HCT116 (cell line): Measurements from ENCODE around the gene ITPK1. TPM values are rescaled to one million over a fixed set of nuclear protein-coding genes. Genes with fewer than 3 reads are reported as not detected.

Experiments used
- ATAC-seq: fragments of 200-7000 bp; cut with Tn5 transposase; 2 replicates; pipeline ENCODE4 v1.9.1; 2020; ENCODE audit warnings: mild to moderate bottlenecking, moderate library complexity
- BruUV-seq: library from RNA; stranded (reverse); fragments of 400-500 nt; replicated peaks from 2 replicates; lab custom pipeline; 2021; lab: Mats Ljungman, UMichigan
- CTCF ChIA-PET: fragments of 300-600 bp; sonication (Branson Sonifier 250); formaldehyde crosslinking; loops from one replicate; lab custom pipeline; 2021; ENCODE audit warnings: antibody characterized with exemption; lab: Charles Lee
- POLR2A ChIA-PET: fragments of 300-600, 350-600 bp; sonication (Branson Sonifier 250); formaldehyde crosslinking; loops from one replicate; lab custom pipeline; 2021; ENCODE audit warnings: antibody characterized with exemption; lab: Charles Lee
- RAD21 ChIA-PET, 2 experiments: fragments of 300-600 bp; sonication (Branson Sonifier 250); formaldehyde crosslinking; loops; one replicate each; lab custom pipeline; 2023; ENCODE audit warnings: low total read pairs in 2 of 2; ENCODE audit not compliant: uncharacterized antibody in 2 of 2, unreplicated experiment in 2 of 2, low non-redundant PET in 1 of 2; lab: Charles Lee
- DNase-seq: peaks from one replicate; pipeline ENCODE4 v3.0.0-alpha.2; 2010; ENCODE audit warnings: low read depth, low spot score
- H2AFZ ChIP-seq: fragments of 200-600 bp; shearing (Covaris generic), sonication (generic); 2 replicates; pipeline ENCODE4 v1.6.1; 2017; ENCODE audit warnings: low read depth, mixed run types, mixed read lengths, antibody characterized with exemption, low read length; ENCODE audit not compliant: poor library complexity, severe bottlenecking
- H3K27ac ChIP-seq: 2 replicates; pipeline ENCODE4 v1.5.1; 2012; ENCODE audit warnings: low read depth, low read length
- H3K27me3 ChIP-seq: fragments of 200-600 bp; sonication (generic); 2 replicates; pipeline ENCODE4 v1.6.1; 2016; ENCODE audit warnings: mixed run types, low read length, mixed read lengths; ENCODE audit not compliant: insufficient read depth
- H3K36me3 ChIP-seq, 2 experiments: fragments of 200-500 bp in 1 of 2; fragments of 200-600 bp in 1 of 2; sonication (Bioruptor generic) in 1 of 2; sonication (generic) in 1 of 2; 2 replicates each; pipeline versions ENCODE4 v1.5.1 to v1.6.1; 2014 to 2016; ENCODE audit warnings: low read length in 2 of 2, inconsistent platforms in 1 of 2, mixed read lengths in 1 of 2, mixed run types in 1 of 2; ENCODE audit not compliant: insufficient read depth in 2 of 2, control insufficient read depth in 1 of 2
- H3K4me1 ChIP-seq, 2 experiments: fragments of 200-600 bp in 1 of 2; sonication (generic) in 1 of 2; 2 replicates each; pipeline versions ENCODE4 v1.5.1 to v1.6.1; 2012 to 2017; ENCODE audit warnings: low read length in 2 of 2, inconsistent platforms in 1 of 2, mild to moderate bottlenecking in 1 of 2, mixed read lengths in 1 of 2, mixed run types in 1 of 2, moderate library complexity in 1 of 2; ENCODE audit not compliant: insufficient read depth in 2 of 2, control insufficient read depth in 1 of 2
- H3K4me2 ChIP-seq: fragments of 200-600 bp; sonication (generic); 2 replicates; pipeline ENCODE4 v1.6.1; 2017; ENCODE audit warnings: mixed run types, low read length, mixed read lengths
- H3K4me3 ChIP-seq, 2 experiments: fragments of 200-600 bp in 1 of 2; sonication (generic) in 1 of 2; replicated peaks in 1 of 2; 2 replicates each; pipeline ENCODE4 v1.5.1; 2011 to 2016; ENCODE audit warnings: low read length in 2 of 2, control low read depth in 1 of 2, low read depth in 1 of 2, mild to moderate bottlenecking in 1 of 2, mixed read lengths in 1 of 2, mixed run types in 1 of 2
- H3K79me2 ChIP-seq: fragments of 200-600 bp; sonication (generic); 2 replicates; pipeline ENCODE4 v1.6.1; 2017; ENCODE audit warnings: mild to moderate bottlenecking, mixed run types, low read length, moderate library complexity, mixed read lengths; ENCODE audit not compliant: insufficient read depth
- H3K9ac ChIP-seq: fragments of 200-600 bp; sonication (generic); 2 replicates; pipeline ENCODE4 v1.6.1; 2016; ENCODE audit warnings: low read length, mixed read lengths
- H3K9me2 ChIP-seq: fragments of 200-600 bp; sonication (generic), shearing (Covaris generic); 2 replicates; pipeline ENCODE4 v1.6.1; 2017; ENCODE audit warnings: mixed run types, mild to moderate bottlenecking, moderate library complexity; ENCODE audit not compliant: insufficient read depth
- H3K9me3 ChIP-seq, 2 experiments: fragments of 200-500 bp in 1 of 2; fragments of 200-600 bp in 1 of 2; sonication (Bioruptor generic) in 1 of 2; sonication (generic) in 1 of 2; 2 replicates each; pipeline ENCODE4 v1.6.1; 2014 to 2017; ENCODE audit warnings: low read length in 2 of 2, mixed read lengths in 2 of 2, inconsistent platforms in 1 of 2, low read depth in 1 of 2, mild to moderate bottlenecking in 1 of 2, mixed run types in 1 of 2, moderate library complexity in 1 of 2; ENCODE audit not compliant: control insufficient read depth in 1 of 2, insufficient read depth in 1 of 2
- H4K20me1 ChIP-seq: fragments of 200-600 bp; sonication (generic), shearing (Covaris generic); 2 replicates; pipeline ENCODE4 v1.6.1; 2017; ENCODE audit warnings: mixed run types, mild to moderate bottlenecking, moderate library complexity; ENCODE audit not compliant: insufficient read depth
- CBX3 ChIP-seq: IDR thresholded peaks from 2 replicates; pipeline ENCODE4 v1.6.1; 2012; ENCODE audit warnings: low read depth
- EGR1 ChIP-seq: IDR thresholded peaks from 2 replicates; pipeline ENCODE4 v1.6.1; 2012; ENCODE audit warnings: low read depth
- EZH2 ChIP-seq: fragments of 200-600 bp; sonication (generic); IDR thresholded peaks from 2 replicates; pipeline ENCODE4 v1.6.1; 2017; ENCODE audit warnings: antibody characterized with exemption, mixed run types
- EZH2phosphoT487 ChIP-seq: fragments of 200-600 bp; IDR thresholded peaks from 2 replicates; pipeline ENCODE4 v1.6.1; 2018; ENCODE audit warnings: antibody characterized with exemption, borderline replicate concordance
- FOSL1 ChIP-seq: IDR thresholded peaks from 2 replicates; pipeline ENCODE4 v1.6.1; 2012; ENCODE audit warnings: low read depth
- RAD21 ChIP-seq: IDR thresholded peaks from 2 replicates; pipeline ENCODE4 v1.6.1; 2012; ENCODE audit warnings: low read depth, mild to moderate bottlenecking
- SIN3A ChIP-seq: IDR thresholded peaks from 2 replicates; pipeline ENCODE4 v1.6.1; 2012; ENCODE audit warnings: low read depth
- SP1 ChIP-seq: IDR thresholded peaks from 2 replicates; pipeline ENCODE4 v1.6.1; 2012; ENCODE audit warnings: low read depth
- SRF ChIP-seq: IDR thresholded peaks from 2 replicates; pipeline ENCODE4 v1.6.1; 2012; ENCODE audit warnings: low read depth
- YY1 ChIP-seq: IDR thresholded peaks from 2 replicates; pipeline ENCODE4 v1.6.1; 2011; ENCODE audit warnings: low read length, low read depth, moderate library complexity, mild to moderate bottlenecking; ENCODE audit not compliant: insufficient replicate concordance; ENCODE audit errors: extremely low read depth
- ZFX ChIP-seq: fragments of 450-650 bp; IDR thresholded peaks from 2 replicates; pipeline ENCODE4 v1.6.1; 2017
- ZNF274 ChIP-seq: fragments of 200-500 bp; sonication (Bioruptor generic); IDR thresholded peaks from 2 replicates; pipeline ENCODE4 v1.6.1; 2014; ENCODE audit warnings: mild to moderate bottlenecking, low read depth, low read length, inconsistent platforms
- intact Hi-C: fragments of 100-400 bp; cut with micrococcal nuclease; formaldehyde crosslinking; loops from 2 replicates; pipeline ENCODE4 v1.10.0; 2022
- total RNA-seq: library from RNA; stranded (reverse); gene quantifications from one replicate; pipeline ENCODE4 v1.2.1, GENCODE V29; 2021; ENCODE audit not compliant: unreplicated experiment
- TF ChIP-seq, protein P1 (sequence below), 3 experiments: fragments of 200-600 bp in 1 of 3; sonication (generic) in 1 of 3; IDR thresholded peaks in 2 of 3; conservative IDR thresholded peaks in 1 of 3; 2 replicates each; pipeline ENCODE4 v1.5.1; 2012 to 2017; ENCODE audit warnings: low read depth in 2 of 3, low read length in 2 of 3, antibody characterized with exemption in 1 of 3, borderline replicate concordance in 1 of 3, control low read depth in 1 of 3, mild to moderate bottlenecking in 1 of 3, mixed read lengths in 1 of 3, mixed run types in 1 of 3, moderate library complexity in 1 of 3; ENCODE audit not compliant: insufficient read depth in 1 of 3
- TF ChIP-seq, protein P2 (sequence below): IDR thresholded peaks from 2 replicates; pipeline ENCODE4 v1.6.1; 2012
- TF ChIP-seq, protein P3 (sequence below): IDR thresholded peaks from 2 replicates; pipeline ENCODE4 v1.6.1; 2012
- TF ChIP-seq, protein P4 (sequence below): IDR thresholded peaks from 2 replicates; pipeline ENCODE4 v1.6.1; 2011; ENCODE audit warnings: mild to moderate bottlenecking, low read length, moderate library complexity; ENCODE audit not compliant: insufficient replicate concordance; ENCODE audit errors: extremely low read depth
- TF ChIP-seq, protein P5 (sequence below): IDR thresholded peaks from 2 replicates; pipeline ENCODE4 v1.6.1; 2012; ENCODE audit warnings: low read depth

Gene ITPK1
- total RNA-seq, 1 experiment from 2014 or later = 70.2 TPM

DNA sequence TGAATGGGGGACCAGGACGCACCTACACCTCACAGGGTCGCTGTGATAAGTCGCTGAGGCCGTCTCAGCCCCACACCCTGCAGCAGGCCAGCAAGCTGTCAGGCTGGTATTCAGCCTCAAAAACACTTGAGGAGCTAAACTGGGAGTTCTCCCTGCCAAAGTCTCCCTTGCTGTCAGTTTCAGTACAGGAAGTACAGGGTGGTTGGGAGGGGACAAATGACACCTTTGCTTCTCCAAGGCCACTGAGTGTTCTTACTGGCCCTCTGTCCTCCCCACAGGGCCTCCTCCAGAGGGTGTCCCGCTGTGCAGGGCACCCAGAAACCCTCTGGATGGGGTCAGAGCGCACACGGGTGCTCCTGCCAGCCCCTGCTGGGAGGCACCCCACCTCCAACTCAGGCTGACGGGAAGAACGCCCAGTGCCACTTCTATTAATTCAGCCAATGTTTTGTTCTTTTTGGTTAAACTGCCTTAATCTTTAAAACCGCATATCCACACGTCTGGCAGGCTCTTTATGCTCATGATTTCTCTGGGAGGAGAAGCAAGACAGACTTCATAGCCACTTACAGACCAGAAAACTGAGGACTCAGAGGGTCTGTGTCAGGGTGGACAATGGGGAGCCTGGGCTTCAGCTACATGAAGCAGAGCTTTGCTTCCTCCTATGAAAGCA, 75.9 kb downstream of the ITPK1 start:
- ChIA-PET CTCF (no interaction called here), POLR2A (no interaction called here), RAD21 (no interaction called here)
- Histone ChIP-seq H3K9ac (no peak overlapping the region), H3K36me3 (no peaks in the 10 kb centered on the region), H3K9me2 (no peaks in the 10 kb centered on the region), H3K27me3 (no peaks in the 10 kb centered on the region), H3K4me2 (no peak overlapping the region; the same call in 1 of the 2 replicates), H2AFZ (no peak overlapping the region), H3K4me1 (peaks cover 62 to 94% of the 10 kb centered on the region in 2 experiments), H3K79me2 (peaks cover 18% of the 10 kb centered on the region; the same call in 1 of the 2 replicates), H3K9me3 (no peaks in the 10 kb centered on the region), H3K4me3 (no peak overlapping the region), H3K27ac (no peak overlapping the region), H4K20me1 (no peaks in the 10 kb centered on the region)
- intact Hi-C loops = no loop called here
- no peak for TF ChIP-seq ZNF274
- no peak for TF ChIP-seq SIN3A
- TF ChIP-seq EGR1 = no peak
- TF ChIP-seq EZH2phosphoT487 = no peak
- TF ChIP-seq, protein P1, sequence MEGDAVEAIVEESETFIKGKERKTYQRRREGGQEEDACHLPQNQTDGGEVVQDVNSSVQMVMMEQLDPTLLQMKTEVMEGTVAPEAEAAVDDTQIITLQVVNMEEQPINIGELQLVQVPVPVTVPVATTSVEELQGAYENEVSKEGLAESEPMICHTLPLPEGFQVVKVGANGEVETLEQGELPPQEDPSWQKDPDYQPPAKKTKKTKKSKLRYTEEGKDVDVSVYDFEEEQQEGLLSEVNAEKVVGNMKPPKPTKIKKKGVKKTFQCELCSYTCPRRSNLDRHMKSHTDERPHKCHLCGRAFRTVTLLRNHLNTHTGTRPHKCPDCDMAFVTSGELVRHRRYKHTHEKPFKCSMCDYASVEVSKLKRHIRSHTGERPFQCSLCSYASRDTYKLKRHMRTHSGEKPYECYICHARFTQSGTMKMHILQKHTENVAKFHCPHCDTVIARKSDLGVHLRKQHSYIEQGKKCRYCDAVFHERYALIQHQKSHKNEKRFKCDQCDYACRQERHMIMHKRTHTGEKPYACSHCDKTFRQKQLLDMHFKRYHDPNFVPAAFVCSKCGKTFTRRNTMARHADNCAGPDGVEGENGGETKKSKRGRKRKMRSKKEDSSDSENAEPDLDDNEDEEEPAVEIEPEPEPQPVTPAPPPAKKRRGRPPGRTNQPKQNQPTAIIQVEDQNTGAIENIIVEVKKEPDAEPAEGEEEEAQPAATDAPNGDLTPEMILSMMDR (IDR thresholded peaks at IDR 0.05 in 2 of 3, conservative IDR thresholded peaks at IDR 0.05 in 1 of 3; ENCODE audit: borderline replicate concordance in 1 of 3, insufficient read depth in 1 of 3, low read depth in 2 of 3, low read length in 2 of 3) = no peak
- no peak for TF ChIP-seq RAD21
- TF ChIP-seq, protein P2, sequence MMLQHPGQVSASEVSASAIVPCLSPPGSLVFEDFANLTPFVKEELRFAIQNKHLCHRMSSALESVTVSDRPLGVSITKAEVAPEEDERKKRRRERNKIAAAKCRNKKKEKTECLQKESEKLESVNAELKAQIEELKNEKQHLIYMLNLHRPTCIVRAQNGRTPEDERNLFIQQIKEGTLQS = no peak
- no peak for TF ChIP-seq SP1
- TF ChIP-seq ZFX = no peak
- no peak for TF ChIP-seq YY1
- TF ChIP-seq, protein P3, sequence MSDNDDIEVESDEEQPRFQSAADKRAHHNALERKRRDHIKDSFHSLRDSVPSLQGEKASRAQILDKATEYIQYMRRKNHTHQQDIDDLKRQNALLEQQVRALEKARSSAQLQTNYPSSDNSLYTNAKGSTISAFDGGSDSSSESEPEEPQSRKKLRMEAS = no peak
- no peak for TF ChIP-seq SRF
- TF ChIP-seq CBX3 = no peak
- TF ChIP-seq, protein P4, sequence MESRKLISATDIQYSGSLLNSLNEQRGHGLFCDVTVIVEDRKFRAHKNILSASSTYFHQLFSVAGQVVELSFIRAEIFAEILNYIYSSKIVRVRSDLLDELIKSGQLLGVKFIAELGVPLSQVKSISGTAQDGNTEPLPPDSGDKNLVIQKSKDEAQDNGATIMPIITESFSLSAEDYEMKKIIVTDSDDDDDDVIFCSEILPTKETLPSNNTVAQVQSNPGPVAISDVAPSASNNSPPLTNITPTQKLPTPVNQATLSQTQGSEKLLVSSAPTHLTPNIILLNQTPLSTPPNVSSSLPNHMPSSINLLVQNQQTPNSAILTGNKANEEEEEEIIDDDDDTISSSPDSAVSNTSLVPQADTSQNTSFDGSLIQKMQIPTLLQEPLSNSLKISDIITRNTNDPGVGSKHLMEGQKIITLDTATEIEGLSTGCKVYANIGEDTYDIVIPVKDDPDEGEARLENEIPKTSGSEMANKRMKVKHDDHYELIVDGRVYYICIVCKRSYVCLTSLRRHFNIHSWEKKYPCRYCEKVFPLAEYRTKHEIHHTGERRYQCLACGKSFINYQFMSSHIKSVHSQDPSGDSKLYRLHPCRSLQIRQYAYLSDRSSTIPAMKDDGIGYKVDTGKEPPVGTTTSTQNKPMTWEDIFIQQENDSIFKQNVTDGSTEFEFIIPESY = no peak
- no peak for TF ChIP-seq FOSL1
- TF ChIP-seq, protein P5, sequence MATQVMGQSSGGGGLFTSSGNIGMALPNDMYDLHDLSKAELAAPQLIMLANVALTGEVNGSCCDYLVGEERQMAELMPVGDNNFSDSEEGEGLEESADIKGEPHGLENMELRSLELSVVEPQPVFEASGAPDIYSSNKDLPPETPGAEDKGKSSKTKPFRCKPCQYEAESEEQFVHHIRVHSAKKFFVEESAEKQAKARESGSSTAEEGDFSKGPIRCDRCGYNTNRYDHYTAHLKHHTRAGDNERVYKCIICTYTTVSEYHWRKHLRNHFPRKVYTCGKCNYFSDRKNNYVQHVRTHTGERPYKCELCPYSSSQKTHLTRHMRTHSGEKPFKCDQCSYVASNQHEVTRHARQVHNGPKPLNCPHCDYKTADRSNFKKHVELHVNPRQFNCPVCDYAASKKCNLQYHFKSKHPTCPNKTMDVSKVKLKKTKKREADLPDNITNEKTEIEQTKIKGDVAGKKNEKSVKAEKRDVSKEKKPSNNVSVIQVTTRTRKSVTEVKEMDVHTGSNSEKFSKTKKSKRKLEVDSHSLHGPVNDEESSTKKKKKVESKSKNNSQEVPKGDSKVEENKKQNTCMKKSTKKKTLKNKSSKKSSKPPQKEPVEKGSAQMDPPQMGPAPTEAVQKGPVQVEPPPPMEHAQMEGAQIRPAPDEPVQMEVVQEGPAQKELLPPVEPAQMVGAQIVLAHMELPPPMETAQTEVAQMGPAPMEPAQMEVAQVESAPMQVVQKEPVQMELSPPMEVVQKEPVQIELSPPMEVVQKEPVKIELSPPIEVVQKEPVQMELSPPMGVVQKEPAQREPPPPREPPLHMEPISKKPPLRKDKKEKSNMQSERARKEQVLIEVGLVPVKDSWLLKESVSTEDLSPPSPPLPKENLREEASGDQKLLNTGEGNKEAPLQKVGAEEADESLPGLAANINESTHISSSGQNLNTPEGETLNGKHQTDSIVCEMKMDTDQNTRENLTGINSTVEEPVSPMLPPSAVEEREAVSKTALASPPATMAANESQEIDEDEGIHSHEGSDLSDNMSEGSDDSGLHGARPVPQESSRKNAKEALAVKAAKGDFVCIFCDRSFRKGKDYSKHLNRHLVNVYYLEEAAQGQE = no peak
- no peak for TF ChIP-seq EZH2
- no peak for DNase-seq
- BruUV-seq = no TSS peak
- ATAC-seq = no peak
